BE2C (cell line): ENCODE measurements around the gene LINGO4. TPM values are rescaled to one million over a fixed set of nuclear protein-coding genes. Genes with fewer than 3 reads are reported as not detected.

Source experiments
- DNase-seq: peaks from one replicate; pipeline ENCODE4 v3.0.0-alpha.2; 2020
- H3K27me3 ChIP-seq: fragments of 250-450 bp; sonication (Bioruptor Pico); 2 replicates; pipeline ENCODE4 v1.5.1; 2020; ENCODE audit warnings: mild to moderate bottlenecking
- H3K36me3 ChIP-seq: fragments of 250-450 bp; sonication (Bioruptor Pico); 2 replicates; pipeline ENCODE4 v1.5.1; 2020; ENCODE audit warnings: mild to moderate bottlenecking
- H3K4me1 ChIP-seq: fragments of 250-450 bp; sonication (Bioruptor Pico); 2 replicates; pipeline ENCODE4 v1.5.1; 2020
- H3K4me3 ChIP-seq: 2 replicates; pipeline ENCODE4 v1.5.1; 2011; ENCODE audit warnings: low read depth, low read length
- H3K9me3 ChIP-seq: fragments of 250-450 bp; sonication (Bioruptor Pico); 2 replicates; pipeline ENCODE4 v1.5.1; 2020
- CTCF ChIP-seq: IDR thresholded peaks from 2 replicates; pipeline ENCODE4 v1.5.1; 2012; ENCODE audit warnings: mild to moderate bottlenecking, low read depth, low read length
- polyA plus RNA-seq: library from polyadenylated mRNA; unstranded; fragments of >200 nt; gene quantifications from one replicate; pipeline ENCODE4 v1.2.1, GENCODE V29; 2012; ENCODE audit warnings: low read depth, missing spikeins; ENCODE audit not compliant: insufficient read length, insufficient read depth

Gene LINGO4
- 19.3 TPM for polyA plus RNA-seq

GRCh38 chr1:151805066-151805820, at the start of gene LINGO4:
LINGO4 (minus strand) TSS chr1:151805419; CDS start chr1:151802704, 2,715 bp downstream.
- H3K36me3 ChIP-seq = no peaks in the 10 kb centered on the region
- TF ChIP-seq CTCF = no peak
- H3K9me3 ChIP-seq = no peaks in the 10 kb centered on the region
- no peaks in the 10 kb centered on the region for H3K27me3 ChIP-seq
- H3K4me3 ChIP-seq = no peak within 1 kb of the TSS
- H3K4me1 ChIP-seq = peaks cover 37% of the 10 kb centered on the region
- DNase-seq = no peak

GRCh38 chr1:151854658-151855057, 49.4 kb upstream of the LINGO4 start:
- no peaks in the 10 kb centered on the region for H3K36me3 ChIP-seq
- no peak for TF ChIP-seq CTCF
- H3K27me3 ChIP-seq = no peaks in the 10 kb centered on the region
- H3K4me1 ChIP-seq = peaks cover 4% of the 10 kb centered on the region; the same call in 1 of the 2 replicates
- H3K4me3 ChIP-seq = no peak overlapping the region
- no peaks in the 10 kb centered on the region for H3K9me3 ChIP-seq
- no peak for DNase-seq

GRCh38 chr1:151853411-151853943, 48.3 kb upstream of the LINGO4 start, which contains the start of gene THEM5:
THEM5 (minus strand) TSS chr1:151853712; CDS start chr1:151853565, 147 bp downstream.
- no peaks in the 10 kb centered on the region for H3K27me3 ChIP-seq
- no peaks in the 10 kb centered on the region for H3K9me3 ChIP-seq
- peaks cover 7% of the 10 kb centered on the region for H3K4me1 ChIP-seq
- no peaks in the 10 kb centered on the region for H3K36me3 ChIP-seq
- TF ChIP-seq CTCF = no peak
- DNase-seq = no peak
- H3K4me3 ChIP-seq = no peak within 1 kb of the TSS

- no peak for TF ChIP-seq CTCF
- H3K27me3 ChIP-seq = no peaks in the 10 kb centered on the region
Measured at GRCh38 chr1:151852733-151853132, 47.5 kb upstream of the LINGO4 start.

GRCh38 chr1:151851886-151852285, 46.7 kb upstream of the LINGO4 start:
- DNase-seq = no peak
- Histone ChIP-seq H3K9me3 (no peaks in the 10 kb centered on the region), H3K36me3 (no peaks in the 10 kb centered on the region), H3K4me3 (no peak overlapping the region), H3K27me3 (no peaks in the 10 kb centered on the region), H3K4me1 (peaks cover 7% of the 10 kb centered on the region)
- no peak for TF ChIP-seq CTCF

More at GRCh38 chr1:151852733-151853132, 47.5 kb upstream of the LINGO4 start:
- no peak for DNase-seq
- H3K36me3 ChIP-seq = no peaks in the 10 kb centered on the region
- peaks cover 7% of the 10 kb centered on the region for H3K4me1 ChIP-seq
- no peaks in the 10 kb centered on the region for H3K9me3 ChIP-seq
- H3K4me3 ChIP-seq = no peak overlapping the region

- TF ChIP-seq CTCF = no peak
Measured at GRCh38 chr1:151849871-151850270, 44.7 kb upstream of the LINGO4 start.

More at GRCh38 chr1:151849871-151850270, 44.7 kb upstream of the LINGO4 start:
- H3K4me3 ChIP-seq = no peak overlapping the region
- no peaks in the 10 kb centered on the region for H3K9me3 ChIP-seq
- H3K27me3 ChIP-seq = no peaks in the 10 kb centered on the region
- DNase-seq = no peak
- H3K36me3 ChIP-seq = no peaks in the 10 kb centered on the region
- H3K4me1 ChIP-seq = peaks cover 7% of the 10 kb centered on the region
